Activated CD4-positive, alpha-beta T cell treated with anti-CD3 and anti-CD28 coated beads for 24 hours (primary cell): ENCODE measurements around the gene THSD4.

Experiments used
- DNase-seq, 2 donors: peaks; one replicate each; pipeline ENCODE4 v3.0.0-alpha.2; 2020; ENCODE audit warnings: low read depth in 2 of 2

The THSD4 gene

DNA sequence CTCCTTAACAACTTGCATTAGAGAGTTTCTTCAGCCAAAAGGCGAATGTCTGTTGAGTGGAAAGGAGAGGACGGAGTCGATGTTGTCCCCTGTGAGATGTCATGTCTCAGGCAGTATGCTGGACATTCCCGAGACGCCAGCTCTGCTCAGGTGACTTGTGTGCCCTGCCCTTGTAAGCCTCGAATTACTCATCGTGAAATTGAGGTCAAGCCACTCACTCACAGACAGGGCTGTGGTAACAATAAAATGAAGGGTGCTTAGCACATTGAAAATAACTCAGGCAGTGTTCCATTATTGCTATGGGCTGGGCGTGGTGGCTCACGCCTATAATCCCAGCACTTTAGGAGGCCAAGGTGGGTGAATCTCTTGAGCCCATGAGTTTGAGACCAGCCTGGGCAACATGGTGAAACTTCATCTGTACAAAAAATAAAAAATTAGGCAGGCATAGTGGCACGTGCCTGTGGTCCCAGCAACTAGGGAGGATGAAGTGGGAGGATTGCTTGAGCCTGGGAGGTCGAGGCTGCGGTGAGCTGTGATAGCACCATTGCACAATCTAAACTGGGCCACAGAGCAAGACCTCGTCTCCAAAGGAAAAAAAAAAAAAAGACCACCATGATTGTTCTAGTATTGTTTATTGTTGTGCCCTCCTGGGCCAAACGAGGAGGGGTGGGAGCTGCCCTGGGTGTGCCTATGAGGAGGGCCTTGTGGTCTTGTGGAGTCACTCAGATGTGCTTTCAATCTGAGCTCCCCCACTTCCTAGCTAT is 214.4 kb downstream of the THSD4 start:
- DNase-seq = no peak

DNA sequence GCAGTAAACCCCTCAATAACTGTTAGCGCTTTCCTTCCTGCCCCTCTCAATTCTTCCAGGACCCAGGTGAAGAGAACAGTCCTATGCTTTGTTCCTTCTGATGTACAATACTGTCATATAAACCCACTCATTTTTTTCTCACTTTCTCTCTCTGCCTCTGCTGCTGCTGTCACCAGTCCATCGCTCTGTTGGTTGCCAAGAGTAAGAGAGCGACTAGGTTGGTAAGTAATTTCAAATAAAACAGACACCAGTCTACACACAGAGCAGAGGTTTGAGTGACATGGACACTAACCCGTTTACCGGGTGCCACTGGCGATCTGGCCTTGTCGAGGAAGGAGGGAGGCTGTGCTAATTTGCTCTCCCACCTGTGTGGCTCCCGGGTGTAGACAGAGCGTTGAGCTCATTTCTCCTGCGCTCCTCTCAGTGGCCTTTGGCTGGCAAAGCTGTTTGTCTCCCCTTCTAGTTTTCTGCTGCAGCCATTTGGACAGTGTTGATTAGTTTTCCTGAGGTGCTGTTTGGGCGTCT is 215.4 kb downstream of the THSD4 start:
- no peak for DNase-seq

DNA sequence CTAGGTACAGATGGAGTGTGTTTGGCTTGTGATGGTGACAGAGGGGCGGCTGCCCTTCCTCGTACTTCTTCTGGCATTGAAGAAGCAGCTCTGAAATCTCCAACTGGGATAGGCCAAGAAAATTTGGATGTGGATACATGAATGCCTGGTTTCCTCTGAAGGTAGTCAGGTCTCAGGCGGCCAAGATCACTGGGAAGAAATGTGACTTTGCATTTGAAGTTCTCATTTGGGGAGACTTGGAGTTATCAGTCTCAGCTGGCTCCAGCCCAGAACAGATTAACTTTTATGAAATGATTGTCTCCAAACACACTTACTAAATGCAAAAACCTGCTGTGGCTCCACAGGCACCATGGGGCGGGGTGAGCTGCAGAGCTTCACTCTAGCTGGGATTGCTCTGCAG is 215.9 kb downstream of the THSD4 start:
- no peak for DNase-seq

DNA sequence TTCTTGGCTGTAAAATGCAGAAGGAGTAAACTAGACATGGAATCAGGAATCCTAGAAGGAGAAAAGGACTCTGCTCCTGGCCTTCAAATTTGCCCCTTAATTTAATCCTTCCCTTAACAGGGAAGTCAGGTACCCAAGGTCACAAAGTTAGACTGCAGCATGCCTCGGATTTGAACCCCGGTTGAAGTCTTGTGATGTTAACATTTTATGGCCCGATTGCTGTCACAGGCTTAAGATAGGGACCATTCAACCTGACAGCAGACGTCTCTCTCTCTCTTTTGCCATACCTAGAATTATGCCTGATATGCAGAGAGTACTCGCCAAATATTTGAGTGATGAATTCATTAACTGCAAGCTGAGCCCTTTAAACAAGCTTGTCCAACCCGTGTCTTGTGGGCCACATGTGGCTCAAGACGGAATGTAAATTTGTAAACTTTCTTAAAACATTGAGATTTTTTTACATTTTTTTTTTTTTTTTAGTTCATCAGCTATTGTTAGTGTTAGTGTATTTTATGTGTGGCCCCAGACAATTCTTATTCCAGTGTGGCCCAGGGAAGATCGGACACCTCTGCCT is 217.2 kb downstream of the THSD4 start:
- no peak for DNase-seq

DNA sequence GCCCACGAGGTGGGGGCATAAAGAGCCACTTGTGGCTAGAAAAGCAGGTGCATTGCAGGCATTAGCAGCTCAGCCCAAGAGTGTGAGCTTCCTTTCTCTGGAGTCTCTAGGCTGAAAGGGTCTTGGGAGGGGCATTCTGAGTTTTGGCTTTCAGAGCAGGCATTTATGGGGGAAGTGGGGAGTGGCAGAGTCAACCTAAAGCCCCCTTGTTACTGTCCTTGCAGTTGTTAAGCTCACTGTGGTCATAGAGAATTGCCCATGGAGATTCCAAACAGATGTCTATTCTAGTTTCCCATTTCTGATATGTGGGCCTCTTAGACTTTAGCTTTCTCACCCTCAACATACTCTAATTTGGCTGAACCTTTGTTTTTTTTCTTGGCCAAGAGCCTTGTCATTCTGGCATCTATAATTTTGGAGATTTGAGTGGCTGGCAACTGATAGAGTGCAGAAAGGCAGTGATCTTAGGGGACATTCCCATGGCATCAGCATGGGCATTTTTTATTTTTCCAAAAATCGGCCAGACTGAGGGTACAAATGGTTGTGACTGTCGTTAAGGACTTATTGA is 217.9 kb downstream of the THSD4 start:
- no peak for DNase-seq

DNA sequence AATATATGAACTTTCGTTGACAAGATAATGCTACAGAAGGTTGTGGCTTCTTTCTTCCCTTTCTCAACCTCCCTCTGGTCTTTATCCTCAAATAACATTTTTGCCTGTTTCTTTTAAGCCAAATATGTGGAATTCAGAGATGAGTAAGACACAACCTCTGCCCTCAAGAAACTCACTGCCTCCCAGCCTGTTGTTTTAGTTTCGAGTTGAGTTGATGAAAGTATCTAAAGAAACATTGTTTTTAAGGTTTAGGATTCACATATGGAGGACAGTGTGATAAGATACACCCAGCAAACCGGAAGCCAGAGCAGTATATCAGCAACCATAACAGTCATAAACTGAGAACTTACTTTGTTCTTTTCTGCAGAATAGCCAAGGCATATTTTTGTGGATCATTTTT is 218.6 kb downstream of the THSD4 start:
- no peak for DNase-seq

DNA sequence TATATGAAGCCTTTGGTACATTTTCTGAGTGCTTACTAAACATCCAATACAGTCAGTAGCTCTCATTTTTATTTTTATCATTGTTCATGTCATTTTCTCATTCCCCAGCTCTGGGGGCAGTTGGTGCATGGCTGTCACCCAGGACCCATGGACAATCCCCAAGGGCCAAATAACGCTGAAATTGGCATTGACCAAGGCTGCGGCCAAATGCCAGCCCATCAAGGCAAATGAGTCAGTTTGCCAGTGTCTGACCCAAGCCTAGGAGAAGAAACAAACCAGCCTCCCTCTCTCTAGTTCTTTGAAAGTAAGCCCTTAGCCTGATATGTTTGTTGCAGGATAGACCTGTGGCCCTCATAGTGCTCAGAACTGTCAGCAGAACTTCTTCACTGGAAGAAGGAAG is 219.2 kb downstream of the THSD4 start:
- DNase-seq = no peak

DNA sequence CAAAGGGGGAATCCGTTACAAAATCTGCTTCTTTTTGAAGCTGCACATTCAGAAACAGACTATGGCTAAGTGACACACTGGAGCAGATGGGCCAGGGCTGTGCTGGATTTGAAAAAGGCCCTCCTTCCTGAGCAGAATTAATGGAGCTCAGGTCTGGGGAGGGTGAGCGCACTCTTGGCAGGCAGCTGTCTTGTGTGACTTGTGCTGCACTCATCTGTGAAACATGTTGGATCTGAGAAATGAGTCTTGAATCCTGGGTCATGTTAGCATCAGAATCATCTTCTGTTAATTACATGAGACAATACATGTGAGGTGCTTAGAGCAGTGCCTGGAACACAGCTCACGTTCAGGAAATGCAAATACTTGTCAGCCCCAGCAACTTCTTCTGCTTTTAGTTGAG is 219.6 kb downstream of the THSD4 start:
- no peak for DNase-seq

DNA sequence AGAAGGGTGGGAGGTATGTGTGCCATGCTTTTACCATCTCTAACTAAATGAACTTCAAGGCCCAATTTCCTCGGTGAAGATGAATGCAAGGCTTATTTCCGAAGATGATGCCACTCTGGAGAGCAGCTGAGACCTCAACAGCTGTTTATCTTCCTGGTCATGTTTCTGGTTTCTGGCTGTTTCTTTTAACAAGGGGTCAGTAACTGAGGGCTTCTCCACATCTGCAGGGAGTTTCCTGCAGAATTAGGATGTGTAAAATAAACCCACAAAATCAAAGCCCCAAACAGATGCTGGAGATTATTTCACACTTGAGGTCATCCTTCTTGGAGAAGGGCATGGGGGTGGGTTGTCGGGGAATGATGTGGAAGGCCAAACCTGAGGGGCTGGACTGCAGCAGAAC is 220.3 kb downstream of the THSD4 start:
- DNase-seq = no peak

DNA sequence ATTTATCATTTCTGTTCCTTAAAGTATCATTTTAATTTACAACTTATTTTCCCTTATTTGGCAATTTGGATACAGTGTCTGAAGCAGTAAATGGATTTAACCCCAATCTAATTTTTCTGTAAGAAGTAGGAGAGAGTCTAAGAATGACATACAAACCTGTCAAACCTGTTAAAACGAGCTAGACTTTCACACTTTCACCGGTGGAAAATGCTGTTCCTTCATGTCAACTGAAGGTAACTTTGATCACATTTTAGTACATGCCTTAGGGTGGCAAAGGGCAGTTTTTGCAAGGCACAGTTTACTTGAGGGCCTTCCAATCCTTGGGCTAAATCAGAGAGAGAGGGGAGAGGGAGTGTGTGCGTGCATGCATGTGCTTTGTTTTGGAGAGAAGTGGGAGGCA is 221.4 kb downstream of the THSD4 start:
- no peak for DNase-seq

DNA sequence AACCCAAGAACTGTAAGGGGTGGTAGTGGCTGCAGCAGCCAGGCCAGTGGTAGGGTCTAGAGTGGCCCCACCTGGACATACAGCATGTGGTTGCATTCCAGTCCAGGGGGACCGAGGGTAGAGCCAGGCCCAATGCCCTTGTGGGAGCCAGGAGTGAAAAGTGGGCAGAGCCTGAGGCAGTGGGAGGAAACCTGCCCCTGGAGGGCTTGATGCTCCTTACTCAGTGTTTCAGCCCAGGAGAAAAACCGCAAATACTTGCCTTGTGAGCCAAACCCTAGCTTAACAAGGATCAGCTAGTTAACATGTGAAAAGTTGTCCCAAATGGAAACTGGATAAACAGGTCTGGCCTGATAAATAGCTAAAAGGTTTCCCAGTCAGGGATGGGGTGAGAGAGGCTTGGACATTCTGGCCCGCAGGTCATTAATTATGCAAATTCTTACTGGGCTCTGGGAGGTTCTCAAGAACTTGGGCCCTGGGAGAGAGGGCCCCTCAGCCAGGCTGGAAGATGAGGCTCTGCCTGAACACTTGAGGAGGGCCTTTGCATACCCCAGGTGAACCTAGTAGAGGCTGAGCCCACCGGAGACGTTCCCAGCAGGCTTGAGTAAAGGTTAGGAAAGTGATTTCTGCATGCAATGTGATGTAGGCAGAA is 222.1 kb downstream of the THSD4 start:
- DNase-seq = no peak

DNA sequence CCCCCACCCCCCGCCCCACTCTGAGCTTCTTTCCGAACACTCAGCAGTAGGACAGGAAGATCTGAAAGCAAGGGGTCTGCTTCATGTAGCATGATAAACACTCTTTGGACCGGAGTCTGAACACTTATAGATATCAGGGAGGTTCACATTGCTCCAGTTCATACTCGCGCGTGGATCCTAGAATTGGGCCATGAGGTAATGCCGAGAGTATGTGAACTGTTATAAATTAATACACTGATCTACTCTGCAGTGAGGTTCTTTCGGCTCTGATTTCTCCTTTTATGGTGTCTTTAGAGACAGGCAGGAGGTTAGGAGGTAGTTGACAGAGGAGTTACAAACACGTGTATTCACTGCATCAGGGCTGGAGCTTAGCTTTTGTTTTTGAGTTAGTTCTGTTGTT is 223.0 kb downstream of the THSD4 start:
- no peak for DNase-seq

DNA sequence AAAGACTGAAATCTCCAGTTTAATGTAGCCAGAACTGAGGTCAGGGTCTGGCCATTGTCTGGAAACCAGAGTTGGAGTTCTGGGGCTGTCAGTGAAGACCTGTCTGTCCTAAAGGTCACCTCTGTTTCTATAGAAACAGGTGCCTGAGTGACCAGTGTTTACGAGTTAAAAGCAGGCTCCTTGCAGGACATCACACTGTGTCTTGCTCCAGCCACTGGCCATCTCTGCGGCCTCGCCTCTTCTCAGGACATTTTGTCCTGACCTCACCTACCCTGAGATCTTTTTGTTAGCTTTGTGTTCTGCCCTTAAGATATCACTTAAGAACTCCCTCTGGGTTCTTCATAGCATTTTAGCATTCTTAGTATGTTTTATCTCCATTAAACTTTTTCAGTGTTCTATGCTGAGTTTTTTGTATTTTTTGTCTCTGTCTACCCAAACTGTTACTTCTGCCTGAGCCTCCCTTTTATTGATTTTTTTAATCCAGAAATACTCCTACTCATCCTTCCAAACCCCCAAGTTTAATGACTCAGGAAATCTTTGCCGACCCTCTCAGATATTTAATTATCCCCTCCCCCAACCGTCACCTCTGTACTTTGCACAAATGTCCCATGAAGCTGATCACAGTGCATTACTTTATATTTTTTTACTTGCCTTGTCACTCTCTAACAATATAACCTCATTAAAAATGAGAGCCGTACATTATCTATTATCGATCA is 223.7 kb downstream of the THSD4 start:
- no peak for DNase-seq

DNA sequence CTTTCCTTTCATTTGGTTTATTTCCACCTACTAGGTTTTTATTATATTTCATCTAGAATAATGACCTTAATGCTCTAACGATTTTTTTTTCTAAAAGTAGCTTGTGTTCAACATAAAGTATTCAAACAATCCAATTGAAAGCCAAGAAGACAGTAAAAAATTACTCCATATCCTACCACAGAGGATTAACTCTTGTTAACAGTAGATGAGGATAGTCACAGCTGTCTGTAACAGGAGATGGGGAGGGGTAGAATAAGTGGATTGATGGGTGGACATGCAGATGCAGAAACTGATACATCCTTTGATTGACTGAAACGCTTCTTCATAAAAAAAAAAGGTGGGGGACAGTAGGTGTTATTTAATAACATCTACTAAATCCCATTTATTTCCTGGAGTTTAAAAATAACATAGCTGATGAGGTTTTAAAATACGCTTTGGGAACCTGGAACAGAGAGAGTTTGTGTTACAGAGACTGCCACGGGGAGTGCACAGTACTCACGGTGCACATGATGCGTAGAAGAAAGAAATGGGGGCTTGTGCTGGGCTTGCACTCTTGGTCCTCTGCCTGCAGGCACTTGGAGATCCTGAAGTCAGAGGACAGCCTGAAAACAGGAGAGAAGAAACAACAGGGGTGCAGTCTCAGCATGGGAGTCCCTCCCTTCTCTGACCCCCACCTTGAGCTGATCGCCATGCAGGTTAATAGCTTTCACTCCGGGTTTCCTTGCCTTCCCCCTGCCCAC is 226.7 kb downstream of the THSD4 start:
- no peak for DNase-seq

DNA sequence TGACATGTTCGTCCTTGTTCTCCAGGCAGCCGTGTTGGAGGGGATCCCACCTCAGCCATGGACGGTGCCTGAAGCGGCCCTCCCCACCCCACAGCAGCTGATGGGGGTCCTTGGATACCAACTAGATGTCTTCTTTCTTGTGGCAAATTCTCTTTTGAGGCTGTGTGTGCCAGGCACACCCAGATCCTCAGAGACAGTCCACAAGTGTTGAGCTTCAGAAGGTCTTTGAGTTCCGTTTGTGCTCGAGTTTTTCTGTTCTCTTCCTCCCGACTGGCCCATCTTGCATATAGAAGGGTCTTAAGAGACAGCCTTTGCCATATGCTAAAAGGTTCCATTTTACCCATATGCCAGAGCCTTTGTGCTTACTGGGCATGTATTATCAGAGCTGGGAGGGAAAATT is 227.4 kb downstream of the THSD4 start:
- no peak for DNase-seq

DNA sequence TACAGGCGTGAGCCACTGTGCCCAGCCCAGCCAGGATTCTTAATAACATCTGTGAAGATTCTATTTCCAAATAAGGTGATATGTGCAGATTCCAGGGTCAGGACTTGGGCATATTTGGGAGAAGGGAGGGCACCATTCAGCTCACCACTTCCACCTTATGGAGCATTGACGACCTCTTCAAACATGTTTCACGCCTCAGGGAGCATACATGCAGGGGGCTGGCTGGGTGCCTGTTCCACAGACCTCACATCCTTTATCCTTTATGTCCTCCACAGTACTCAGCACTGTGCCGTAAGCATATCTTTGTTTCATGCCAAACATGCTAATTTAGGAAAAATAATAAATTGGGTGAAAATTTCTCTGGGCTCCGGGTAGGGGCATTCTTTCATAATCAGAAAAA is 229.0 kb downstream of the THSD4 start:
- no peak for DNase-seq

DNA sequence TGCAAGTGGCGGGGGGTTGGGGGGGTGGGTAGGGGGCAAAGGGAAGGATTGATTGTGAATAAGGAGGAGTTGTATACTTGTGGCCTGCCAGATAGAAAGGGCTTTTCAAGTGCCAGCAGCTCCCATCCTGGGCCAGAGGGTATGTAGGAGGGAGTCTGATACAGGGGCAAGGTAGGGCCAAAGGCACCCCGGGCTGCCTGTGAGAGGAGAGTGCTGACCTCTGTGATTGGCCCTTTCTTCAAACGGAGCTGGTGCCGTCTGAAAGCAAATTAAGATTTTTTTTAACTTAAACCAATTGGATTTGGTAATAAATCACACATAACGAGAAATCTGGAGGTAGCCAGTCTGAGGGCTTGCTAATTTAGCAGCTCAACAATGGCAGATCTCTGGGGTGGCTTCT is 229.9 kb downstream of the THSD4 start:
- no peak for DNase-seq

DNA sequence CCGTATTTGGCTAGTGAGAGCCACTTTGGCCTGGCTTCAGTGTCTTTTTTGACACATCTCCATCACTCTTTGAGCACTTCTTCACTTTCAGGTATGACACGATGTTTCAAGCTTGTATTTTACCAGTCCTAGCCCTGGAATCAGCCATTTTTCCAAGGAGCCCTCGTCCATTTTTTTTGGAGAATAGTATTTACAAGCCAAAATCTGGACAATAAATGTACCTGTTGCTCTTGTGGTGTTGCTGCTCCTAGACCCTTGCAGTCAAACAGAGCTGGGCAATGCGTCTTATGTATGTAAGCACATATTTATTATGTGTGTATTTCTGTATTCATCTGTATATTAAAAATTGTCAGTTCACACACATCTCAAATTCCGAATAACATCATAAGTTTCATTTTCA is 231.2 kb downstream of the THSD4 start:
- DNase-seq = no peak

DNA sequence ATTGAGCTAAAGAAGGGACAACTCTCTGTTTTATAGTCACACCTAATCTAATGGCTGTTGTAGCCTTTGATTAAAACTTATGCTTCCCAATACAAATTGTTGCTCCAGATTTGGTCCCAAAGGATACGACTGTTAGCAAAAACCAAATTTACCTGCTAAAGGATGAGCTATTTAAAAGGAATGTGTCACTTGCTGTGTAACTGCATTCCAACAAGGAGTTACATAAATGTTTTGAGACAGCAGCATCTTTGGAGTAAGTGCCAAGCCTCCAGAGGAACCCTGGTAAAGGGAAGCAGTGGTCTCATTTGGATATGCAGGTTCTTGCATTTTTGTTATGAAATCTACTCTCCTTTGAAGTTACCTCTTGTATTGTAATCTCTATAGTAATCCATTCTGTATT is 233.3 kb downstream of the THSD4 start:
- DNase-seq = no peak

DNA sequence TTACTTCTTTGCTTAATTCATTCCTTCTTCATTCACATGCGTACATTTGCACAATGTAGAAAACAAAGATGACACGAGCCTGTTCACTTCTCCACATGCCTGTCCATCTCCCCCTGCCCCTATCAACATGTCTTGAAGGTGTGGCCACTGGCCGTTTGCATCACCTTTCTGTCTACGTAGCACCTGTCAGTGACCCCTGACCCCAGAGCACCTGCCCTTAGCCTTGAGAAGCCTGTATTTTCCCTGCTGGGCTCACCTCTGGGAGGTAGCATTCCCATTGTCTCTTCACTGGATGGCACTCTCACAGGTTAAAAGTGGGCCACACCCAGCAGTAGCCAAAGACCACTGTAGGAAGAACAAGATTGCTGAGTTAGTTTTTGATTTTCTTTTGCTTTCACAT is 234.1 kb downstream of the THSD4 start:
- DNase-seq = no peak

DNA sequence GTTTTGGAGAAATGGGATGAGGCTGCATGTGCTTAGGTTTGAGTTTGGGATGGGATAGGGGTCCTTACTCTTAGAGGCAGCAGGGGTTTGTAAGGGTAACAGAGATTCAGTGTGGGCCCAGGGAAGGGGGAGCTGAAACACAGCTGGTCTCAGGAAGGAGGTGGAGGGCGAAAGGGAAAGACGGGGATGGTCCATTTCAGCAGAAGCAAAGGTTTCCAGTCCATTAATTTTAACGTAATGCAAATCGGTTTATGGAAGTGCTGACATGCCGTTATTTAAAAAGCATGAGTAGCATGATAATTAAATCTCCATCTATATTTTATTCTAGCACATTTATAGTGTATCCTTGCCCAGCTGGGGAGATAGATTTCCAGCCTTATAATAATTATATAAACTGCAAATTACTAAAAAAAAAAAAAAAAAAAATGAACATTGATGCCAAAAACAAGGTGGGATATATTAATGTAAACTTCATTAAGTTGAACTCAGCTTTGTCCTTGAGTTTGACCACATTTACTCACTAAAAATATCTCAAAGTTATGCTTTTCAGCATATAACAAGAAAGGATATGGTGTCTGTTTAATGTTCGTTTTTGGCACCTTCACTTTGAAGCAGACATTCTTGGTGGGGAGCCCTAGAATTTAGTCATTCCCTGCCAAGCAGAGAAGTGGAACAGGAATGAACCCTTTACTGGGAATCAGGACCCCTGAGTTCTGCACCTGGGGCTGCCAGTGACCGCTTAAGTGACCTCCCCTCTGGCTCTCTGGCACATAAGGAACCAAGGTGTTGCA is 234.7 kb downstream of the THSD4 start:
- DNase-seq = no peak
